OCI-LY7 (cell line): ENCODE measurements around the gene ASIC2.

Experiments used
- CTCF ChIP-seq: fragments of 200-600 bp; sonication (generic); conservative IDR thresholded peaks from 2 replicates; pipeline ENCODE4 v1.5.1; 2014; ENCODE audit warnings: mild to moderate bottlenecking, antibody characterized with exemption, low read length, moderate library complexity, mixed read lengths
- EZH2phosphoT487 ChIP-seq: fragments of 200-600 bp; sonication (generic); IDR thresholded peaks from 2 replicates; pipeline ENCODE4 v1.6.1; 2018; ENCODE audit warnings: low read depth, borderline replicate concordance, mild to moderate bottlenecking, mixed run types, antibody characterized with exemption, low read length, moderate library complexity, mixed read lengths

GRCh38 chr17:33126086-33126485 is 167.0 kb downstream of the ASIC2 start:
- TF ChIP-seq CTCF: no peak
- no peak for TF ChIP-seq EZH2phosphoT487
